GM19099 (cell line): ENCODE results near the gene RFX3.

Source experiments
- POLR2A ChIP-seq: IDR thresholded peaks from 3 replicates; pipeline ENCODE4 v1.6.1; 2011; ENCODE audit warnings: low read depth; ENCODE audit not compliant: insufficient read length; ENCODE audit errors: extremely low read depth

RFX3 gene

DNA sequence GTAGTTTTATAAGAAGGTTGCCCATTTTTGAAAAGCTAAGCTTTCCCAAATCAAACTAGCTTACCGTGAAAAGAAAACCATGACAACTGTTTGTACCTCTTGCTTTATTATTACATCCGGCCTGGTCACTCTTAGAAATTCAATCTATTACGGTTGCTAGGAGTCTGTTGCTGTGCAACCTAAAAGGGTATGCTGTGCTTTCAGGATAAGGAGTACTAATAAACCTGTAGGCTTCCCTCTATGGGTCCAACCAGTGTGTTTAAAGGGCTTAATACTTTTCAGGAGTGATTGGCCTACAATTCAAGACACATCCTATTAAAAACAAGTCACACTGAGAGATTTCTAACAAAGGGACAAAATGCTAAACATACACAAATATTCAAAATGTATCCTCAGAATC, 27.1 kb downstream of the RFX3 start:
- no peak for TF ChIP-seq POLR2A

DNA sequence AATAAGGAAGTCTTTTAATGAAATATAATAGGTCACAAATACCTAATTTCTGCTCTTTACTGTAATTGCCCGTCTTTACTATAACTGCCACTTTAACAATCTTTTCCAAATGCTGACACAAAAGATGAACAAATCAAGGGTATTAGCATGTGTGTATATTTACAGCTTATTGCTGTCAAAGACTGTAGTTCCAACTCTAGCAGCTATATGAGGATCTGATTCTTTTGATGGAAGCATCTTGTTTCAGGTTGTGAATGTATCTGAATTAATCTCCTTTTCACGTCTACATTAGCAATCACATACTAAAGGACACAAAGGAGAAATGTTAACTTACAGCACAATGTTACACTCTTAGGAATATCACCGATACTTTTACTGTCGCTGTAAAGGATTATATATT, 27.9 kb downstream of the RFX3 start:
- no peak for TF ChIP-seq POLR2A

DNA sequence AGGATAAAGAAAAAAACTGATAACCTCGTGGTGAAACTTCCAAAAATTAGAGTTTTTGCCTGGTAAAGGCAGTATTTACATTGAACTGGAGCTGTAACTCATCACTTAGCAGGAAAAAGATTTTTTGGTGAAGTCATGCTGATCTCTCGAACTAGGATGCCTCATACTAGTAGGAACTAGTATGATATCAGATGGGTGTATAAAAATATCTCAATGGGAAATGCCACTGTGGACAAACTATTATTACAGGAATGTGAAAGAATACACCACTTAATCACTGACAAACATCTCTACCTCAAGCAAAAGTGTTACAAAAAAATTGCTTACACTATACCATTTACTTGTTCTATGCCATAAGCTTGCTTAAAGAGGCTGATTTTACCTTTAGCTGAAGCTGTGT, 28.4 kb downstream of the RFX3 start:
- TF ChIP-seq POLR2A: no peak

DNA sequence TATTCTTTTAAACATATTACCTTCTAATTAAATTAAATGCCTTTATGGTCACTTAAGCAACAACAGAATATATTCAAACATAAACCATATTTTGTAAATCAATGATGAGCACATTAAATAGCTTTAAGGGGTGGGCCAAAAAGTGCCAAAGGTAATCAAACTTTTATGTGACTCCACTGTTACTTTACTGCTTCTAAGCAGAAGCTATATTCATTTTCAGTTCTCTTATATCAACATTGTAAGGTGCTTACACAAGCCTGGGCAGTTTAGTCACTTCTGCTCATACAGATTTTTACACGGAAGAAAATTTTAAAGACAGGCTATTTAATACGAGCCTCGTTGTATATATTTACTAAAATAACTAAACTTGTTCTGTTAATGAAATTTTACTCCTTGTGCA, 29.9 kb downstream of the RFX3 start:
- no peak for TF ChIP-seq POLR2A

DNA sequence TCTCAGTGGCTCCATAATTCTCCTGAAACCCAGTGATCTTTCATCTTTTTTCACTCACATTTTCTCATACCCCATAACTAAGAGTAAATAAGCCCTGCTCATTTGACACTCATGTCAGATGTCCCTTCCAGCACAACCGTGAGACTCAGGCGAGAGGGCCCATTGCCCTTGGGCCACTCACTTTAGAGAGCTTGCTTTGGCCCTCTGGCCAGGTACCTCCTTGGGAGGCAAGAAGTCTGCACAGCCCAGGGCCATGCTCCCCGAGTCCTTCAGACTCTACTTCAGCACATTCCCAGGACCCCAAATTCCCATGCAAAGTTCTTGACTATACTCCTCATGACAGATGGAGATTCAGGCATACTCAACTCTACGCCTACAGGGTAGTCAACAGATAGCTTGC, 33.6 kb downstream of the RFX3 start:
- no peak for TF ChIP-seq POLR2A

DNA sequence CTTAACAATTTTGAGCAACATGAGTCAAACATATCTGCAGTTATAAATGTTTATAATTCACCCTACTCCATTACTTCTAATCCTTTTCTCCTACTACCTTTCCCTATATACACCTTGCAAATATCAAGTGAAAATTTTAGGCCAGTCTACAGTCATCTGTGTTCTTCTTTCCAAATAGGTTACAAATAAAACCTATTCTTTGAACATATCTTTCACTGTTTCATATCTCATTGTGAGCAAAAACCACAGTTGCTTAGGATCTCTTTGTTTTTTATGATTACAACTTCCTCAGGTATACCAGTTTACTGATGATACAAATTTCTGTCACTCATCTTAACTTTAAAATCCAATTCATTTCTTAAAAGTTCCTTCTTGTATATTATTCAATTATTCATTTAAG, 34.4 kb downstream of the RFX3 start:
- TF ChIP-seq POLR2A: no peak

DNA sequence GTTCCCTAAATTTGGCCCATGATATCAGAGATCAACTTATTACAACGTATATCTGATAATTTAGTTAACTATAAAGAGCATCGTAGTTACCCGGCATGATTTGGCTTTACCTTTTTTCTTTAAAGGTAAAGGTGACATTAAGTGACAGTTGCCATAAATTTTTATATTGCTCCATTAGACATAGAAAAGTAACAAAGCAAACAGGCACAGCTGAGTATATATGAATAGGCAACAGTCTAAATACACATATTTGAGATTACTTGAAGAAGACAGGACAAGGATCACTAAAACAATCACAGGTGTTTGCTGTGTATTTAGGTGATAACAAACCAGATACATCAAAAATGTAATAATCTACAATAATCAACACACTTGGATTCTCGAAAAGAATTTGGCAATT, 34.8 kb downstream of the RFX3 start:
- no peak for TF ChIP-seq POLR2A

DNA sequence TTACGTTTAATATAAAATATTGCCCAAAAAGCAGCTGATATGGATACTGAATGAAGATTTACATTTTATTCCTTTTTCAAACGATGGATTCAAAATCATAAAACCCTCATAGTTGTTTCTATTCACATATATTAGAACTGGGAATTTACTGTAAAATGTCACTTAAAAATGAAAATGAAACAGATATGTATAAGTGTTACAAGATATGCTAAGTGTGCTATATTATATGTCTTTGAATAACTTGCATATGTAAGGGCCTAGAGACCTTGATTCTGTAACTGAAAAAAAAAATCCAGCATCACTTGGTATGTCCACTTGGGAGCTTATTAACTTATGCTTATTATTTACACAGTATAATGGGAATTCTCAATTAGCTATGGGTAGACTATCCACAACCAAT, 43.2 kb downstream of the RFX3 start:
- no peak for TF ChIP-seq POLR2A

DNA sequence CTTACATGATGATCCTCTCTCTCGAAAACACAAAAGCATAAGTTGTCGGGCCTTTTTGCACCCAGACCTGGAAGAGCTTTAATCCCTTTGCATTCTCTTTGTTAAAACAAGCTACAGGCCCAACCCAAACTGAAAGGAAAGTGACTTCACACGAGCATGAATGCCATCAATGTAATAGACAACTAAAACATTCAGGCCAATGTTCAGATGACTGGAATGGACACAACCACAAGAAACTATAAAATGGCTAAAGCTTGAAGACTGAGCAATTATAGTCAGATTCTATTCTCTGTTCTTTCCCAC, 45.5 kb downstream of the RFX3 start:
- TF ChIP-seq POLR2A: no peak

DNA sequence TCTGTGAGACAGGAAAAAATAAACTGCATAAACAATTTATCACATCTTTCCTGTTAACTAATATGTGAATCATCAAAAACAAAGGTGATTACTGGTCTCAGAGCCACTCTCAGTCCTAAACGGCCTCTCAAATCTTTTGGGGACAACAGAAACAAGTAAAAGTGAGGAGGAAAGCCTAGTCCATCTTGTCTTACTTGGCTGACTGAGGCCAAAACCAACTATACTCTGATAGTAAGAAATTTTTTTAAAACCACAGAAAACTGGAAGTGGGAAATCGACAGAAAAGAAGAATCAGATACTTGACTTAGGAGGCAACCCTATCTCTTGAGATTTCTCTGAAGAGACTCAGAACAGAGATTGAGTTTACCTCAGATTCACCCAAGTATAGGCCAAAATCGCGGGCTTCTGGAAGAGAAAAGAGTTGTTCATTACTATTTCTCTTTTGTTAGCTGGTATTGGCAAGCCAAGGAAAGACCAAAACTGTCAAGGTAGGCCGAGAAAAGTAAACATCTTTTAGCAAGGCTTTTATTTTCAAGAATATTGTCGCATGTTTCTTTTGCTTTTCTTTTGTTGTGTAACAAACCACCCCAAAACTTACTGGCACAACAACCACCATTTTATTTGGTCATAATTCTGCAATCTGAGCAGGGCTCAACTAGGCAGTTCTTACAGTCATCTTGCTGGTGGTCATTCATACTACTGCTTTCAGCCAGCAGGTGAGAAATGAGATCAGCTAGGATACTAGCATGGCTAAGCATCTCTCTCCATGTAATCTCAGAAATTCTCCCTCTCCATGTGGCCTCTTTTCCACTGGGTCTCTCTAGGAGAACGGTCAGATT, 46.1 kb downstream of the RFX3 start:
- no peak for TF ChIP-seq POLR2A

DNA sequence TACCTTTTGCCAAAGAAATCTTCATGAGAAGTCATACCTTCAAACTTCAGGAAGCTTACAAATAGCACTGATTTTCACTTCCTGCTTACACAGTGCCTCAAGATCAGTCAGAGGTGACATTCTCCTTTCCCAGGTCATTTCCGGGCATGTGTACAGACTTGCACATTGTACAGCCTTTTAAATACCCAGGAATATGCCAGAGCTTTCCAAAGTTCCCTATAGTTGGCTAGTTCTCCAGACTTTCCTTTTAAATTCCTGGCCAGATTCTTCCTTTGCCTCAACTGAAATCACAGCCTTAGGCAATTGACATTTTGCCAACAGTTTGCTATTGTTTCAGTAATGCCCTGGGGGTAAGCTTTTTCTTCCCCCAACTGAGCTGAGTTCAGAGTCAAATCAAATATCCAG, 47.2 kb downstream of the RFX3 start:
- TF ChIP-seq POLR2A: no peak

DNA sequence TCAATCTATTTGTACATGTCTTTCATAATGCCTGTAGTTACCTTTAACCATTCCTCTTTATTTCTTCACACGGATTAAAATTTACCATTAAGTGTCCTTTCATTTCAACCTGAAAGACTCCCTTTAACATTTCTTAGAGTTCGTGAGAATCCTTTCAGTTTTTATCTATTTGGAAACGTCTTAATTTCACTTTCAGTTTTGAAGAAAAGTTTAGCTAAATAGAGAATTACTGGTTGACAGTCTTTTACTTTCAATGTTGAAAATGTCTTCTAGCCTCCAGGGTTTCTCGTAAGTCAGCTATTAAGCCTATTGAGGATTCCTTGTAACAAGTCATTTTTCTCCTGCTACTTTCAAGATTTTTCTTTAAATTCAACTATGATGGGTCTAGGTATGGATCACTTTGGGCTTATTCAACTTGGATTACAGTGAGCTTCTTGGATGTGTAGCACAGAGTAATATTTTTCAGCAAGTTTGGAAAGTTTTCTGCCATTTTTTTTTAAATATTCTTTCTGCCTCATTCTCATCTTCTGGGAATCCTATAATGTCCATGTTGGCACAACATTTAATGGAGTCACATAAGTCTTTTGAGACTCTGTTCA, 48.5 kb downstream of the RFX3 start:
- TF ChIP-seq POLR2A: no peak

DNA sequence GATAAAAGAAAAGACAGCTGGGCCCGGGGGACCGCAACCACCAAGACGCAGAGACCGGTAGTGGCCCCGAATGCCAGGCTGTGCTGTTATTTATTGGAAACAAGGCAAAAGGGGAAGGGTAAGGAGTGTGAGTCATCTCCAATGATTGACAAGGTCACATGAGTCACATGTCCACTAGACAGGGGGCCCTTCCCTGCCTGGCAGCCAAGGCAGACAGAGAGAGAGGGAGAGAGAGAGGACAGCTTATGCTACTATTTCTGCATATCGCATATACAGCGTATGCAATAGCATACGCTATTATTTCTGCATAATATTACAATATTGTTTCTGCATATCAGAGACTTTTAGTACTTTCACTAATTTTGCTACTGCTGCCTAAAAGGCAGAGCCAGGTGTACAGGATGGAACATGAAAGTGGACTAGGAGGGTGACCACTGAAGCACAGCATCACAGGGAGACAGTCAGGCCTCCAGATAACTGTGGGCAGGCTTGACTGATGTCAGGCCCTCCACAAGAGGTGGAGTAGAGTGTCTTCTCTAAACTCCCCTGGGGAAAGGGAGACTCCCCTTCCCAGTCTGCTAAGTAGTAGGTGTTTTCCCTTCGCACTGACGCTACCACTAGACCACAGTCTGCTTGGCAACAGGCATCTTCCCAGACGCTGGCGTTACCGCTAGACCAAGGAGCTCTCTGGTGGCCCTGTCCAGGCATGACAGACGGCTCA, 50.3 kb downstream of the RFX3 start:
- no peak for TF ChIP-seq POLR2A

DNA sequence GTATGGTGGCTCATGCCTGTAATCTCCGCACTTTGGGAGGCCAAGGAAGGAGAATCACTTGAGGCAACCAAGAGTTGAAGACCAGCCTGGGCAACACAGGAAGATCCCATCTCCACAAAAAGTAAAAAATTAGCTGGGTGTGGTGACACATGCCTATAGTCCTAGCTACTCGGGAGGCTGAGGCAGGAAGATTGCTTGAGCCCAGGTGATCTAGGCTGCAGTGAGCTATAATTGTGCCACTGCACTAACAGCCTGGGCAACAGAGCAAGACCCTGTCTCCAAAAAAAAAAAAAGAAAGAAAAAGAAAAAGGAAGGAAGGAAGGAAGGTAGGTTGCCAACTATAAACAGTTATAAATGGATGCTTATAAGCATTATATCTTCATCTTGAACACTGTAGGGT, 51.0 kb downstream of the RFX3 start:
- TF ChIP-seq POLR2A: no peak

DNA sequence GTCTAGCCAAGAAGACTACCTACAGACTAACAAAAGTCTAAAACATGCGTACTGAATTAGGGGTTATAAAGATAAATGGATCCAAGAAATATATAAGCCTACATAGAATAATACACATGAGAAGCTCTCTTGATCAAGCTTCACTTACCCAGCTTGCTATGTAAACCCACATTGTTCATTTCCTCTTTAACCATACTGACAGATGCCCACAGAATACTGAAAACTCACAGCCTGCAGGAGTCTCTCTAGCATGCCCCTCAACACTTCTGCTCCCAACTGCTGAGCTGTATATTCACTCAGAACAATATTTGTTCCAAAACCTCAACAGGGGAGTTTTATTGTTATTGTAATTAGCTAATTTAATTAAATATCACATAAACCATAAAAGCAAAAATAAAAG, 52.4 kb downstream of the RFX3 start:
- TF ChIP-seq POLR2A: no peak

DNA sequence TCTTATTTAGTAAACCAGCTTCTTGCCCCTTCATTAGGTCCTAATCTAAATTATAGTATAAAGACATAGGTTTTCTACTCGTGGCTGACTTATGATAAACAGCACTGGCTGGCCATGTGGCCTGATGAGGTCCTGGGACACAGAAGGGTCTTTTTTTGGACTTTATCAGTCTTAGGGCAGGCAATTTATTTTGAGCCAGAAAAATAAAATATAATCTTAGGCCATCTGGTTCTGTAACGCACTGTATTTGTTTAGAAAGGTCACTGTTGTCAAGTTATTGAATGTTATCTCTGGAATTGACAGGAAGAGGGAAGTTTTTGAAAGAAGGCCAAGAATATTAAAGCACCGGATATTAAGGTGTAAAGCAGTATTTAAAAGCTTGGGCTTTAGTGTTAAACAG, 53.9 kb downstream of the RFX3 start:
- no peak for TF ChIP-seq POLR2A

DNA sequence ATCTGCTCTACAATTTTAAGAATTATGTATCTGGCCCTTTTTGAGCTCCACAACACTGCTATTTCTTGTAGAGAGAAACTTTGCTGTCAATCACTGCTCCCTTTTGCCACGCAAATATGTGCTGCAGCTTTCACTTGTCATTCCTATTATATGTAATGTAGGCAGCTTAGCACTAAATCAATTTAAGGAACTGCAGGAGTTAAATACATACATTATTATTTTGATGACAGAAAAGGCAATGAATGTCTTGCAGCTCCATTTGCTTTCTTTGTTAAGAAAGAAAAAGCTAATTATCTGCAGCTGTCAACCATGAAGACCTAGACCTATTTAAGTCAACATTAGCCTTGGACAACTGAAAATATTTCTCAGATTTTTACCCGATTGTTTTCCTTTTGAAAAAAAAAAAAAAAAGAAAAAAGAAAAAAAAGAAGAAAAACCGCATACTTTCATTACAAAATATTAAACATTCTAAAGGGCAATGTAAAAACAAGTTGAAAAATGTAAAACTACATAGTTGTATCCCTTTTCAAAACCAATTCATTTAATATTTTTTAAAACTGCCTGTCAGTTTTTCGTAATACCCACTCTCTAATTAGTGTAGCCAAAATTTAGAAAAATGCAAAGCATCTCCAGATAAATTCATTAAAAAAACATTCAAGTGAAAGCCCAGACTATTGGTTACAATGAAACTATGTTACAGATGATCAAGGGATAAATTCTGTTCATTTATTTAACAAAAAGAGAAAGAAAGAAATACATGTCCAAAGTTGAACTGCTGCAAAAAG, 57.2 kb downstream of the RFX3 start:
- no peak for TF ChIP-seq POLR2A
